ENCODE measurements around the gene AOPEP.

The AOPEP gene

DNA sequence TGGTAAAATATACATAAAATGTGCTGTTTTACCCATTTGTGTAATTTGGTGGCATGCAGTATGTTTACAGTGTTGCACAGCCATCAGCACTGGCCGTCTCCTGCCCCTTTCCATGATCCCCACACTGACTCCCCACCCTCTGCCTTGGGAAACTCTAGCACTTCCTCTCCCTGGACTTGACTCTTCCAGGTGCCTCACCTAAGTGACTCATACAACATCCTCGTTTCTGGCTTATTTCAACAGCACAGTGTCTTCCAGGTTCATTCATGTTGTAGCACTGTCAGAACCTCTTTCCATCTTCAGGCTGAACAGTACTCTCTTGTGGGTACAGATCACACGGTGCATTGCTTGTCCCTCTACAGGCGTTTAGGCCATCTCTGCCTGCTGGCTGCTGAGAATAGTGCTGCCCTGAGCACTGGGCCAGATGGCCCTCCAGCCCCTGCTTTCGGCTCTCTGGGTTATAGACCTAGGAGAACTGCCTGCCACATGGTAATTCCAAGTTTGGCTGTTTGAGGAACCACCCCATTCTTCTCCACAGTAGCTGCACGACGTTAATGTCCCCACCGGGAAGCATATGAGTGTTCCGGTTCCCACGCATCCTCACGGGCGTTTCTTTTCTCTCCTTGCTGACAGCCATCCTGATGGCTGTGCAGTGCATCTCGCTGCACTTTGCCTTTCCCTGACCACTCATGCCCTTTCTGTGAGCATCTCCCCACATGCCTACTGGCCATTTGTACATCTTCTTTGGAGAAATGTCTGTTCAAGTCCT lies 379.2 kb downstream of the AOPEP start:
- no peak for DNase-seq

DNA sequence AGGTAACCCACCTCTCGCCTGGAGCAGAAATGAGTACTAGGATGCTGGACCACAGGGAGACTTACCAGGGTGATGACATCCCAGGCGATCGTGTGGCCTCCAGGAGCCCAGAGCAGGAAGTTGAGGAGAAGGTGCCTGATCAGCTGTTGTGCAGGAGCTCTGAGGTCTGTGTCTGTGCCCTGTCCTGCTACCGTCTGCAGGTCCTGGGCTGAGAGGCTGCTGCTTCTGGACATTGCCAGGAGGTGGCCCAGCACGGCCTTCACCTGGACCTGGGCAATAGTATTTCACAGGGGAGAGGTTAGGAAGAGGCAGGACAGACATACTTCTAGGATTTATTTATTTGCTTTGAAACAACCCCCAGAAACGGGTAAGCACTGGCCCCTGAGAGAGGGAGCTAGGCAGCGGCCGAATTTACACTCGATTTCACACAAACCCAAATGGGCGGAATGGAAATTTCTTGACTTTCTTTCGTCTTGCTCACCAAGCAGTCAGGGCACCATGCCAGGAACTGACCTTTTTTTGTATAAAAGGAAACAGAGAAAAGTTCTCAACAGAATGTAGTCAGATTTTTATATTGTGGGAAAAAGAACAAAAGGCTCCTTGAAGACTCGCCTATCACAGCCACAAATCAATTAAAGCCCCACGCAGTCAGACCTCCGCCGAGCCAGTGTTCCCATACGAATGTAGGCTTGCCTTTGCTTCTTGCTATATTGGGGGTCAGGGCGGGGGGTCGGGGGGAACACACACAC lies 380.7 kb downstream of the AOPEP start:
- DNase-seq = no peak

DNA sequence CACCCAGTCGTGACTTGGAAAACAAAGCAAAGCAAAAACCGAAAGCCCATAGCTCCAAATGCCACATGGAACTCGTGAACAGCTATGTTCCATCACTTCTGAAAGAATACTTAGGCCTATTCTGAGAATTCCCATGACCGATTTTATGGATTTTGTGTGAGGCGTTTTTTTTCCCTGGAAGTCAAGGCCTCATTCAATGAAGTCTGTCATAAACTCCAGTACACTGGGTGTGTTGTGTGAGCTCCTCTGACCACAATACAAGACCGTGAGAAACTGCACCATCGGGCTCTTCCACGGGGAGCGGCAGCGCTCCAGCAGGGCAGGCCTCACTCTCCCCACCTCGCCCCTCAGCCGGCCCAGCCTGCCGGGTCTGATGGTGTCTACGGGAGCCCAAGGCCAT lies 381.5 kb downstream of the AOPEP start:
- no peak for DNase-seq

DNA sequence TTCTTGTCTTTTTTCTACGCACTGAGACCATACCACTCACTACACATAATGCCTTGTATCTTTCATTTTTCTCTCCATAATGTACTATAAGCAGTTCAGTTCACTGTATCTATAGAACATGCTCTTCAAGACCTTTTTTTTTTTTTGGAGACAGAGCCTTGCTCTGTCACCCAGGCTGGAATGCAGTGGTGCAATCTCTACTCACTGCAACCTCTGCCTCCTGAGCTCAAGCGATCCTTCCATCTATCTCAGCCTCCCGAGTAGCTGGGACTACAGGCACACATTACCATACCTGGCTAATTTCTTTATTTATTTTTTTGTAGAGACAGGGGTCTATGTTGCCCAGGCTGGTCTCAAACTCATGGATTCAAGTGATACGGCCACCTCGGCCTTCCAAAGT lies 382.3 kb downstream of the AOPEP start:
- no peak for DNase-seq

DNA sequence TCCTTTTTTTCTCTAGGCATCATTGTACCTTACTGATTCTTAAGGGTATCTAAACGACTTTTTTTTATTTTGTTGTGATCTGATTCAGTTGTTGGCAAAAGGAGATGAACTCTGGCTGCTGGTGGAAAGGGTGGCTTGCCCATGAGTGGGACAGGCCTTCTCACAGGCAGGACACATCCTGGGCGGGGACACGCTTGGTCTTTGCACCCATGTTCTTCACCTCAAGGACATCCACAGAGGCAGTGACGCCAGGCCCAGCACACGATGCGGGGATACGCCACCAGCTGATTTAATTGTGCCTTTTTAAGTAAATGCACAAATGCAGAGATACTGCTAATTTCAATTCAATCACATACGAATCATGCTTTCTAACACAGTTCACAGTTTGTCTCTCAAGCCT lies 383.0 kb downstream of the AOPEP start:
- DNase-seq = no peak

DNA sequence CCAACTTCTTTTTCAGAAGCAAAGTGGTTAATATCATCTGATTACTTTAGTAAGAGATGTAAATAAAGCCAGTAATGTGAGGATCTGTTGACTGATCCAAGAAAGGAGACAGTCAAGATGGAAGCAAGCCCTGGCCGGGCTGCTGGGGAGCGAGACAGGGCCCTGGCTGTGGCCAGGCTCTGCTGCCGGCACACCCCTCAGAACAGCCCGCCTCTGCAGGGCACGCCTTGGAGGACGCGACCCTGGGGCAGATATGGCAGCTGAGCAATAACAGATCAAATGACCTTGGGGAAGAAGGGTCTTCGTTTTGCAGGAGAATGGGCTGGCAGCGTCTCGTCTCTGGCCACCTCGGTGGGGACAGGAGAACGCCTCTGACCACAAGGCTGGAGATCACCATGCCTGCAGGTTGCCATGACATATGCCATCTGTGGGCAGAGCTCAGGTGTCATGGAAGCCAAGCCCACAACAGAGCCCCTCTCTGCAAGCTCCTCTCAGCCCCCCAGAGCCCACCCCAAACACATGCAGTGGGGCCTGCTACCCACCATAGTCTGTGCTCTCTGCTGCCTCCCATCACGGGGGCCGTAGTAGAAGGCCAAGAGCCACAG lies 384.5 kb downstream of the AOPEP start:
- no peak for DNase-seq

DNA sequence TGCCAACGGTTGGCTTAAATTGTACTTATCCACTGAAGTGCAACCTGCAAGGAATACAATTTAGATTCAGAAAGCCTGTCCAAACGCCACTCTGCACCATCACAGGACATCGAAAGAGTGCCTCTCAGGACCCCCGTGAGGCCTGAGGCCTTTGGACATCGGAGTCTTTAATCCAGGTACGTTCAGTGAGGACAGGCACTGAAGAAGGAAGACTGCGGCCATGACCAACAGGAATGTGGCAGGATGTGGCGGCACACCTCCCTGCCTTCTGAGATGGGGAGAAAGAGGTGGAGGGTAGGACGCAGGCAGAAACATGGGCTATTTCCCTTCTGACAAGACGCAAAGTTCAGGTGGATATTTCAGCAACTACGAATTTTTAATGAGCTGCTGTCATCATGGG lies 385.2 kb downstream of the AOPEP start:
- no peak for DNase-seq

DNA sequence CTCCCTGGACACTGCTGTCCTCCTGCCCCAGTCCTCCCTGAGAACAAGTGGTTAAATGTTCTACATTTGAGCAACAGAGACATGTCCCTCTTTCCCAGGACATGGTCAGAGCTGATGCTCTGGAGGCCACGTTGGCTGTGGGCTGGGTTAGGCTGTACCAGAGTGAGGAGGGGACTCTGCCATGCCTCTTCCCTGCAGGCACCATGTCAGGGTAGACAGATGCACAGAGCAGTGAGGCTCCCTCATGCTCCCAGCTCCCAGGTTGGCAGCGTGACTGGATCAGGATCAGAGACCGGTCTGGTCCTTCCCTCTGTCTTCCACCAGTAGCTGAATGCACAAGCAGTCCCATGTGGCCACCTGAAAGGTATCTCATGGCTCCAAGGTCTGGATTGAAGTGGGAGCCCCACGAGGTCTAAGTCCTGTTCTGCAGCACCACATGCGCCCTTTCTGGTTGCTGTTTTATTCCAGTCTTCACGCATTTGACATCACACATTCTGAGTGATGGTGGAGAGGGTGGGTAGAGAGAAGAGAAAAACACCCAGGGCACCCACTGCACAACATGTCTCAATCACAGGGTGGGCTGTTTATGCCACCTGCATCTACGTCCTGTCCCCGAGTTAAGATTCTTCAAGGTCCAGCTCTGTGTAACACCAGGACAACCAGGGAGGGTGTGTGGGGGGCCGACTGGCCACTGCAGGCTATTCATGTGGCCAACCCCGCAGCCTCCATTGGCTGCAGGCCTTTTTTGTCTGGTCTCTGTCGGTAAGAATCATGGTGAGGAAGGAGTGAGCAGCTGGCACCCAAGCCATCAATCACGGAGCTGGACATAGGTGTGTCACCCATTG lies 386.2 kb downstream of the AOPEP start:
- DNase-seq = no peak

DNA sequence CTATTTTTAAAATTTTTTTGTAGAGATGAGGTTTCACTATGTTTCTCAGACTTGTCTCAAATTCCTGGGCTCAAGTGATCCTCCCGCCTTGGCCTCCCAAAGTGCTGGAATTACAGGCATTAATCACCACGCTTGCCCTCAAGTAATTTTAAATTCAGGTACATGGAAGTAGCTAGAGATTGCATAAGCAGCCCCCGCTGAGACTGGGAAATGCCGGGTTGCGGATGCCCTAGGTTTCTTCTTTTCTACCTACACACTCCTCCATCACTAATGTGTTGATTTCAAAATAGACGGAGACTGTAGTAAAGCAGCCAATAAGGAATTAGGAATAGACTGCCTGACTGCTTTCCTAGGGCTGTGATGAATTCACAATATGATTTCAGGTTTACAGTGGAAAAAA lies 388.6 kb downstream of the AOPEP start:
- DNase-seq = no peak

DNA sequence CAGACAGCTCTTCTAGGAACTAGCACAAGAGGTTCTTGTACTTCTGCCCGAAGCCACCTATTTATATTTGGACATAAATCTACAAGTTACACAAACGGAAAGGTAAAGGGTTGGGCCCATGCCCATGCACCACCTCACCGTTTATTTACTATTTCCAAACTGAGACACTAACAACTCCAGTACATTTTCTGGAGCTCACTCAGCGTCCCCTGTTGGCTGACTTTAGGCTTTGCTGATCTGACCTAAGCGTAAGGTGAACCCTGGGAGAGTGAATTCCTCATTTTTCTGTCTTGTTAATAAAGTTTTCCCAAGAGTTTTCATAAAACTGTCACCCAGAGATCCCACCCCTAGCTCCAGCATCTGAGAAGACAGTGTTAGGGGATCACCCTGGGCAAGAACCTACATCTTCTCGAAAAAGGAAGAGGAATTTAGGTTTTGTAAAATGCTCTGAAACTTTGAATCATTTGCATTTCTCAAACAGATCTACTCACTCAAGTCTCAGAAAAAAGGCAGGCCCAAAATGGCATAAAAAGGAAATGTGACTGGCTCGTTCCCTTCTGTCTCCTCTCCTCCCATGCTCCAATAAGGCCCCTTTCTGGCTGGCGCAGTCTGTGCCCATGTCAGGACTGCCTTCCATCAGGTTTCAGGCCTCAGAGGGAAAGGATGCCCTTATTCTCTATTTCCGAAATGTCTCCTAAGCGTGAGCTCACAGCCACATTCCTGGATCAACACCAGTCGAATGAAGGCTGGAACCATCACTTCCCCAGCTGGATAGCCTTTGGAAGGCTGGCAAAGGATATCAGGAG lies 389.7 kb downstream of the AOPEP start:
- DNase-seq = peak; percentile 9

DNA sequence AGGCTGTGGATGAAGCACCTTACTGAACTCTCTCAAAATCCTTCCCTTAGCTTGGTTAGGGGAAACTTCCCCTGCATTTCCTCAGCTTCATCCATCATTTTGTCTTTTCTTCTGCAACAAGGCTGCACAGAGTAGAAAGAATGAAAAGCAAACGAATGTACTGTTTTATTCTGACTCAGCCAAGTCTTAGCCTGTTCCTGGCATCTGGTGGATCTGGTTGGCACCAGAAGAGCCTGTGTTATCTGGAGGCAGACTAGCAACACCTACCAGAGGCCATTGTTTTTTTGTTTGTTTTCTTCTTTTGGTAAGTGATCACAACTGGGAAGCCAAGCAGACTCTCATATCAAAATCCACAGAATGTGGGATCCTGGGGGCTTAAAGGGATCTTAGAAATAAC lies 390.3 kb downstream of the AOPEP start:
- no peak for DNase-seq

DNA sequence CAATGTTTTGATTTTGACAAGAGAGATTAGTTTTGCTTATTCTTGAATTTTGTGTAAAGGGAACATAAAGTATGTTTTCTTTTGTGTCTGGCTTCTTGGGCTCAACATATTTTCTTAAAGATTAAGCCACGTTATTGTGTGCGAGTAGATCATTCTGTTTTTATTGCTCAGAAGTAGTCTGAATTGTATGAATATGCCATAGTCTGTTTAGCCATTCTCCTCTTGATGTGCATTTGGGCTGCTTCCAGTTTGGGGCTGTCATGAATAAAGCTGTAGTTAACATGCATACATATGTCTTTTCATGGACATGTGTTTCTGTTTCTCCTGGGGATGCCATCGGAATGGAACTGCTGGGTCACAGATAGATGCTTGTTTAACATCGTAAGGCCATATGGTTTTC lies 392.1 kb downstream of the AOPEP start:
- DNase-seq = no peak

DNA sequence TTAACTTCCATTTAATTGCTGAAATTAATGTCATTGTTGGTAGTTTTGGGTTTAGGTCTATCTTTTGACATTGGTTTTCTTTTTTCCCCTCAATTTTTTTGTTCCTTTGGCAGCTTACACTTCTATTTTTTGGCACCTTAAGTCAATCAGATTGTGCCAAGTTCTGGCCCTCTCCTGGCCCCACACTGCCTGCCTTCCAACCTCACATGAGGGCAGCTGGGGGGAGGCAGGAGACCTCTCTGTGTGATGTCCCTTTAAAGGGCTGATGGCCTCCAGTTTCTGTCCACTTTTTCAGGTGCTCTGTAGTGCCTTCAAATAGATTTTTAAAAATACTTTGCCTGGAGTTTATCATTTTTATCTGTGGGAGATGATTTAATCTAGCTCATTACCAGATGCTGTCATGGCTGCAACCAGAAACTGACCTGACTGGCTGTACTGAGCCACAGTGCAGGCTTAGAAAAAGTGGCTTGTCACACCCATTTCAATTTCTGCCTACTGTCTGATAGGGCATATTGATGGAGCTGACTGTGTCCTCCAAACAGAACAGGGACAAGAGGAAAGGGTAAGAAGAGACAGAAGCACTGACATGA lies 394.4 kb downstream of the AOPEP start:
- DNase-seq = no peak

DNA sequence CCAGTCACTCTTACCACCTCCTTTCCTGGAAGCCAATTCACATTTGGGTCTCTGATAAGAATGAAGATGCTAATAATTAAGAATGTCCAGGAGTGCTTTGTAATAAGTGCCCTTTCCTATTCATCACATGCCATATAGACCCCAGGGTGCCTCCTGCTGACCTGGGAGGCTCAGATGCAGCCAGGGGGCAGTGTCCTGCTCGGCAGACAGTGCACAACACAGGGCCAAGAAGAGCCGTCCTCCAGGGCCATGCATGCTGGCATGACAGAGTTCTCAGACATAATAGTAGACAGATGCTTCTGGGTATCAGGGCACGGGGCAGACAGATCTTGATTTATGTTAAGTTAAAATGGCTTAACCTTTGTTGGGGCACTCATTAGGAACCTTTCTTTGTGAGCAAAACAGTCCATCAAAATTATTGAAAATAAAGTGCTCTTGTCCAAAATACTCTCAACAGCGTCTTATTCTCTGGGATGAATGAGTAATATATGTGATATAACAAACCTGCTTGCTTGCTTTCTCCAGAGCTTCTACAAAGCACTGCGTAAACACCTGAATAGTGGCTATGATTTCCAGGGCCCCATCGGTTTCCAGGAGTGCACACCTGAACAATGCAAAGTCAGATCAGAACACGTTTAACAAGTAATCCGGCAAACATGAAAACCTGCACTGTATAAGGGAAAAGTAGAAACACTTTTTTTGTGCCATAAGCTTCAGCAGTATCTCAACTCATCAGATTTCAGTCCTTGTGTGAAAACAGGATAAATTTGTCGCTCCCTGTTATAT lies 398.3 kb downstream of the AOPEP start:
- no peak for DNase-seq

DNA sequence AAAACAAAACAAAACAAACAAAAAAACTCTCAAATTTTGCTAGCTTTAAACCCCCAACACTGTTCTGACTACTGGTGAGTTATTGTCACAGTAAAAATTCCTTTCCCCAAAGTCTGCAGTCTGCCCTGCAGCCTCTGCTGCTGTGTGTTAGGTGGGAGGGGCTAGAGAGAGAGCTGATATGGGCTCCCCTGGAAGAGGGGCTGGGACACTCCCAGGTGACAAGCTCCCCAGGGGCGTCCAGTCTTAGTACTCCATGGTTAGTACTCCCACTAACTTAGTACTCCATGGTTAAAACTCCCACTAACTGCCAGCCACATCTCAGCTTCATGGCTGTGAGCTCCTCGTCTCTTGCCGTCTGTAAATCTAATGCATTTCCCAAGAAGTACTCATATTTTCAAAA lies 399.2 kb downstream of the AOPEP start:
- DNase-seq = no peak

DNA sequence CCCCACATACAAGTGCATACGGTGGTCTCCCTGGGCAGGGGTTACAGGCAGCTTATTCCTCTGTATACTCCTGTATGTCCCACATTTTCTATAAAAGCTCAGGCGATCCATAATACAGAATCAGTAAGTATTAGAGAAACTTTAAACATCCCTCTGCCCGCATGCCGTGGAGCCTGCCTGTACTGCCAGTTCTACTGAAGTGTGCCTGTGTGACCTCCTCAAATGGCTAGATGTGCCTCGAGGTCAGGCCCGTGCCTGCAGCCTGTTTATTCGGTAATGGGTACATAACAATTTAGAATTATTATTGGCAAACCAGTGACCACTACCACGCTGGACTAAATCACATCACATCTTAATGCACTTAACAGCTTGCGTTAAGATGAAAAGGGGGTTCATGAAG lies 400.2 kb downstream of the AOPEP start:
- no peak for DNase-seq

DNA sequence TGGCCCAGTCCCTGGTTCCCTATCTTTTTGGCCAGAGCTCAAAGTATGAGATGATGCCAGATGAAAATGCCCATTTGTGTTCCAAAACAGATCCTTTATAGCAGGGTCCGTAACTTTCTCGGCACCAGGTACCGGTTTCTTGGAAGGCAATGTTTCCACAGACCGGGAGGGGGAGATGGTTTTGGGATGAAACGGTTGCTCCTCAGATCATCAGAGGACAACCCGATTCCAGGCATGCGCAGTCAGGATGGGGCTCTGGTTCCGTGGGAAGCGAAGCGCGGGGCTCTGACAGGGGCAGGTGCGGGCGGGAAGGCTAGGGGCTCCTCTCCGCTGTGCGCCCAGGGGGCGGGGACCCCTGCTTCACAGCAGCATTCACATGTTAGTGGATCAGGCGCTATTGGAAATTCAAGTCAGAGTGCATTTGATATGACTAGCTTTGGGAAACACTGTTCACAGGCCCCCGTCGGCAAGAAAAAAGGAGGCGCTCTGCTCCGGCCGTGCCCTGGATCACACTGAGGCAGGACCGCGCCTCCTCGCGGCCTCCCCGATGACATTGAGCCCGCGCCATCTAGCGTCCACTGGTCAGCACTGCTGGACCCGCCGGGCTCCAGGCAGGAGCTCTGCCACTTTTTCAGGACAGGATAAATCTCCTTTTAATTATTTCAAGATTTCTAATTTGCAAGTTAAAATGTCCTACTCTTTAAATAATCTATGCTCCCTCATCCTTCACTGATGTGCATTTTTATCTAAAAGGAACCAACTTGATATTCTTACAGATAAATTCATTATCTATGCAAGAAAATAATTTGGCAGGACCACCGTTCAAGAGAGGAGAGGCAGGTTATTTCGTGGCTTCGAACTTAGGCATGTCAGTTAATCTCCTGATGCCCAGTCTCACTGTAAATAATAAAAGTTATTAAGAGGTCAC lies 401.0 kb downstream of the AOPEP start:
- peak; percentile 77 for DNase-seq

DNA sequence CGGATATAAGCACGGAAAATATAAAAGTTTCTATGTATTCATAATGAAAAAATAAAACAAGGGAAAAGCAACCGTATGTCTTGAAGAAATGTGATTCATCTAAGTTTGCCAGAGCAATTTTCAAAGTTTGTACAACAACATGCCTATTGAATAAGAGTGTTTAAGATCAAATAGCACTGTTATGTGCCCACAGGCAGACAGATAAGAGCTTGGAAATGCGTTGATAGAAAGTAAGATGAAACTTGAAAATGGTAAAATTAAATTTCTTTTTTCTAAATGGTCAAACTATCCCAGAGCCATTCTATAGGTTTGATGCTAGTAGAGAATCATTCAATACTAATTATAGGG lies 401.7 kb downstream of the AOPEP start:
- DNase-seq = no peak

DNA sequence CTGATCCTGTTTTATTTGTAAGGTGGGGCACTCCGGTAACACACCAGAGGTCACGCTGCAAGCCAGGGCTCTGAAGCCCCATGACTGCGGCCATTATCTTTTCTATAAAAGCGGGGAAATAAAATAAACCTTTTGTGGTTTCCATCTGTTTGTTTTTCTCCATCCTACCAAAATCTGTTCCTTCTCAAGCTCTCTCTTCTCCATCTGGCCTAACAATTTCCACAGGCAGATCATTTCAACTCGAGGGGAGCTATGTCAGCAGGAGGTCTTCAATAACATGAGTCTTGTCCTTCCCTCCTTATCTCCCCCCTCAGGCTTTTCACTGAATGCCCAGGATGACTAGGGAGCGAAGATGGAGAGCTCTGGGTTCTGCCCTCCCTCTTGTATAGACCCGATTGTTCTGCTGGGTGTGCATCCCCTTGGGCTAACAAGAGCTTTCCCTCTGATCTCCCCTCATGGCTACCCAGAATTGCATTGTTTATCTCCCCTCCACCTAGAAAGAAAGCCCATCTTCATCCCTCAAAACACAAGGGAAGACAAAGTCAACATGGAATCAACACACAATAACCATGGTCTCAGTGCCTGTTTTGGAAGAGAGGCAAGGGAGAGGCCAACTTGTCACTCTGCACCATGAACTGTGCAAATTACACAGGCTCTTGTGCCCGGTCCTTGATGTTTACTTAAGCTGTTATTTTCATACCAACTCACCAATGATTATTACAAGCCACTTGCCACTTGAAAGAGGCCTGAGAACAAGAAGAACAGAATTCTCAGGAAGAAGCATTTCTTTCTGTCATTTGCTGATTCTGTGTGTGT lies 403.2 kb downstream of the AOPEP start:
- DNase-seq = no peak

Measured in OCI-M1 (cell line).